ENCODE results near the gene KIF9.
"Not testable (repeated sequence)": the region's sequence is repeated elsewhere in the genome, so short reads cannot be mapped to it uniquely, and the experiment has no call there.

Gene KIF9

DNA sequence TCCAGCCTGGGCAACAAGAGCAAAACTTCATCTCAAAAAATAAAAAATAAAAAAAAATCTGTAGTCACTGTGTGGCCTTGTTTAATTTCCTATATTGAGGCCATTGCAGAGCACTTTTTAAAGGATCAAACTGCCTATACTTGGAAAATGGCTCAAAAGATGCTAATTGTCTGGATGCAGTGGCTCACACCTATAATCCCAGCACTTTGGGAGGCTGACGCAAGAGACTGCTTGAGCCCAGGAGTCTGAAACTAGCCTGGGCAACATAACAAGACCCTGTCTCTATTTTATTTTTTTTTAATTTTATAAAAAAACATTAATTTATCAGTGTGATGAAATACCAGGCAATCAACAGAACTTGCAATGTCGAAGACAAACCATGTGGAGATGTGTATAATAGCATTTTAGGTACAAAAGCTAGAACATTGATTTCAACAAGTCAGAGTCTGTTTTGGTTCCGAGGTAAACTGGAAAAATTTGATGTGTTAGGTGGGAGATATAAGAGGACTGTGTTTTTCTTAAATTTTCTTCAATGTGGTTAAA, 71.7 kb downstream of the KIF9 start:
- Histone ChIP-seq H3K27me3 (ENCODE audit: insufficient read depth, low read length, poor library complexity, severe bottlenecking) (no peaks in the 10 kb centered on the region), H3K4me2 (ENCODE audit: low read depth, low read length, poor library complexity, severe bottlenecking) (no peak overlapping the region), H3K36me3 (ENCODE audit: insufficient read depth, low read length) (no peaks in the 10 kb centered on the region), H3K4me1 (ENCODE audit: insufficient read depth, low read length, poor library complexity, severe bottlenecking) (no peaks in the 10 kb centered on the region), H3F3A (ENCODE audit: low read depth) (no peaks in the 10 kb centered on the region), H3K79me2 (ENCODE audit: insufficient read depth, low read length) (no peaks in the 10 kb centered on the region), H3K9me2 (replicated peaks; ENCODE audit: low read depth, low read length) (no peaks in the 10 kb centered on the region), H3K9ac (ENCODE audit: low read depth, low read length, poor library complexity, severe bottlenecking) (no peak overlapping the region), H3K4me3 (ENCODE audit: low read length, poor library complexity, severe bottlenecking) (no peak overlapping the region), H2AFZ (ENCODE audit: low read length) (no peak overlapping the region), H3K9me3 (ENCODE audit: insufficient read depth, low read depth, low read length) (no peaks in the 10 kb centered on the region), H4K20me1 (ENCODE audit: insufficient read depth, low read length, poor library complexity, severe bottlenecking) (no peaks in the 10 kb centered on the region)
- TF ChIP-seq EZH2phosphoT487 (IDR thresholded peaks at IDR 0.05; ENCODE audit: borderline replicate concordance) = no peak
- TF ChIP-seq, protein P1, sequence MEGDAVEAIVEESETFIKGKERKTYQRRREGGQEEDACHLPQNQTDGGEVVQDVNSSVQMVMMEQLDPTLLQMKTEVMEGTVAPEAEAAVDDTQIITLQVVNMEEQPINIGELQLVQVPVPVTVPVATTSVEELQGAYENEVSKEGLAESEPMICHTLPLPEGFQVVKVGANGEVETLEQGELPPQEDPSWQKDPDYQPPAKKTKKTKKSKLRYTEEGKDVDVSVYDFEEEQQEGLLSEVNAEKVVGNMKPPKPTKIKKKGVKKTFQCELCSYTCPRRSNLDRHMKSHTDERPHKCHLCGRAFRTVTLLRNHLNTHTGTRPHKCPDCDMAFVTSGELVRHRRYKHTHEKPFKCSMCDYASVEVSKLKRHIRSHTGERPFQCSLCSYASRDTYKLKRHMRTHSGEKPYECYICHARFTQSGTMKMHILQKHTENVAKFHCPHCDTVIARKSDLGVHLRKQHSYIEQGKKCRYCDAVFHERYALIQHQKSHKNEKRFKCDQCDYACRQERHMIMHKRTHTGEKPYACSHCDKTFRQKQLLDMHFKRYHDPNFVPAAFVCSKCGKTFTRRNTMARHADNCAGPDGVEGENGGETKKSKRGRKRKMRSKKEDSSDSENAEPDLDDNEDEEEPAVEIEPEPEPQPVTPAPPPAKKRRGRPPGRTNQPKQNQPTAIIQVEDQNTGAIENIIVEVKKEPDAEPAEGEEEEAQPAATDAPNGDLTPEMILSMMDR (conservative IDR thresholded peaks at IDR 0.05; ENCODE audit: low read length) = no peak

- H3F3A ChIP-seq (ENCODE audit: low read depth); H3K79me2 ChIP-seq (ENCODE audit: insufficient read depth, low read length); H3K36me3 ChIP-seq (ENCODE audit: insufficient read depth, low read length); H3K9ac ChIP-seq (ENCODE audit: low read depth, low read length, poor library complexity, severe bottlenecking); H3K4me1 ChIP-seq (ENCODE audit: insufficient read depth, low read length, poor library complexity, severe bottlenecking); H3K4me3 ChIP-seq (ENCODE audit: low read length, poor library complexity, severe bottlenecking); H3K9me2 ChIP-seq (replicated peaks; ENCODE audit: low read depth, low read length); H3K9me3 ChIP-seq (ENCODE audit: insufficient read depth, low read depth, low read length); H3K4me2 ChIP-seq (ENCODE audit: low read depth, low read length, poor library complexity, severe bottlenecking); H4K20me1 ChIP-seq (ENCODE audit: insufficient read depth, low read length, poor library complexity, severe bottlenecking); H3K27me3 ChIP-seq (ENCODE audit: insufficient read depth, low read length, poor library complexity, severe bottlenecking); H2AFZ ChIP-seq (ENCODE audit: low read length): not testable (repeated sequence)
These were observed 76.6 kb downstream of the KIF9 start for GRCh38 chr3:47206022-47206421.

GRCh38 chr3:47204875-47205274, 77.7 kb downstream of the KIF9 start:
- no peaks in the 10 kb centered on the region; the same call in 1 of the 2 replicates for H3F3A ChIP-seq (ENCODE audit: low read depth)
- TF ChIP-seq, protein P1 (conservative IDR thresholded peaks at IDR 0.05; ENCODE audit: low read length) = no peak
- no peak for TF ChIP-seq EZH2phosphoT487 (IDR thresholded peaks at IDR 0.05; ENCODE audit: borderline replicate concordance)

GRCh38 chr3:47202542-47202941, 80.1 kb downstream of the KIF9 start:
- Histone ChIP-seq H3K4me2 (ENCODE audit: low read depth, low read length, poor library complexity, severe bottlenecking) (no peak overlapping the region), H3K9ac (ENCODE audit: low read depth, low read length, poor library complexity, severe bottlenecking) (no peak overlapping the region), H3K4me1 (ENCODE audit: insufficient read depth, low read length, poor library complexity, severe bottlenecking) (no peaks in the 10 kb centered on the region), H3K4me3 (ENCODE audit: low read length, poor library complexity, severe bottlenecking) (no peak overlapping the region), H3K36me3 (ENCODE audit: insufficient read depth, low read length) (no peaks in the 10 kb centered on the region), H2AFZ (ENCODE audit: low read length) (no peak overlapping the region), H3K9me2 (replicated peaks; ENCODE audit: low read depth, low read length) (no peaks in the 10 kb centered on the region), H4K20me1 (ENCODE audit: insufficient read depth, low read length, poor library complexity, severe bottlenecking) (no peaks in the 10 kb centered on the region), H3K9me3 (ENCODE audit: insufficient read depth, low read depth, low read length) (no peaks in the 10 kb centered on the region), H3K79me2 (ENCODE audit: insufficient read depth, low read length) (no peaks in the 10 kb centered on the region), H3F3A (ENCODE audit: low read depth) (no peaks in the 10 kb centered on the region; the same call in 1 of the 2 replicates), H3K27me3 (ENCODE audit: insufficient read depth, low read length, poor library complexity, severe bottlenecking) (no peaks in the 10 kb centered on the region)
- no peak for TF ChIP-seq EZH2phosphoT487 (IDR thresholded peaks at IDR 0.05; ENCODE audit: borderline replicate concordance)
- TF ChIP-seq, protein P1 (conservative IDR thresholded peaks at IDR 0.05; ENCODE audit: low read length) = no peak

More at GRCh38 chr3:47204875-47205274, 77.7 kb downstream of the KIF9 start:
- no peaks in the 10 kb centered on the region for H3K4me1 ChIP-seq (ENCODE audit: insufficient read depth, low read length, poor library complexity, severe bottlenecking)
- H3K9ac ChIP-seq (ENCODE audit: low read depth, low read length, poor library complexity, severe bottlenecking) = no peak overlapping the region
- no peaks in the 10 kb centered on the region for H3K9me3 ChIP-seq (ENCODE audit: insufficient read depth, low read depth, low read length)
- no peak overlapping the region for H3K4me3 ChIP-seq (ENCODE audit: low read length, poor library complexity, severe bottlenecking)
- H3K9me2 ChIP-seq (replicated peaks; ENCODE audit: low read depth, low read length) = no peaks in the 10 kb centered on the region
- no peak overlapping the region for H3K4me2 ChIP-seq (ENCODE audit: low read depth, low read length, poor library complexity, severe bottlenecking)
- H4K20me1 ChIP-seq (ENCODE audit: insufficient read depth, low read length, poor library complexity, severe bottlenecking) = no peaks in the 10 kb centered on the region
- no peaks in the 10 kb centered on the region for H3K27me3 ChIP-seq (ENCODE audit: insufficient read depth, low read length, poor library complexity, severe bottlenecking)
- H3K36me3 ChIP-seq (ENCODE audit: insufficient read depth, low read length) = no peaks in the 10 kb centered on the region
- H2AFZ ChIP-seq (ENCODE audit: low read length) = no peak overlapping the region
- no peaks in the 10 kb centered on the region for H3K79me2 ChIP-seq (ENCODE audit: insufficient read depth, low read length)
